Vagina (tissue), 2 donors: Measurements from ENCODE around the gene AK1. TPM values are rescaled to one million over a fixed set of nuclear protein-coding genes. Genes with fewer than 3 reads are reported as not detected.

Experiments
- DNase-seq, 2 donors: peaks; one replicate each; pipeline ENCODE4 v3.0.0-alpha.2; 2017; ENCODE audit errors: extremely low spot score in 2 of 2
- H3K27ac ChIP-seq: fragments of 200-600 bp; sonication (generic); one replicate; pipeline ENCODE4 v1.5.1; 2019
- H3K27me3 ChIP-seq: fragments of 200-600 bp; sonication (generic); one replicate; pipeline ENCODE4 v1.5.1; 2019
- H3K36me3 ChIP-seq, 2 donors: fragments of 200-600 bp; sonication (generic); one replicate each; pipeline ENCODE4 v1.5.1; 2017 to 2019
- H3K4me1 ChIP-seq: fragments of 200-600 bp; sonication (generic); one replicate; pipeline ENCODE4 v1.5.1; 2019
- H3K4me3 ChIP-seq, 2 donors: fragments of 200-600 bp; sonication (generic); 1 replicate in 1 of 2; 2 replicates in 1 of 2; pipeline ENCODE4 v1.5.1; 2016 to 2019
- H3K9me3 ChIP-seq: fragments of 200-600 bp; sonication (generic); one replicate; pipeline ENCODE4 v1.5.1; 2019
- CTCF ChIP-seq, 3 experiments: fragments of 450-650 bp in 2 of 3; fragments of 200-600 bp in 1 of 3; sonication (generic) in 1 of 3; IDR thresholded peaks; one replicate each; pipeline ENCODE4 v1.5.1; 2017 to 2019; ENCODE audit warnings: antibody characterized with exemption in 3 of 3, mild to moderate bottlenecking in 2 of 3, moderate library complexity in 2 of 3
- POLR2A ChIP-seq, 2 donors: fragments of 450-650 bp; IDR thresholded peaks; one replicate each; pipeline ENCODE4 v1.6.1; 2017; ENCODE audit warnings: antibody characterized with exemption in 2 of 2, mild to moderate bottlenecking in 2 of 2, moderate library complexity in 2 of 2
- POLR2AphosphoS5 ChIP-seq, 2 donors: sonication (generic); formaldehyde crosslinking; IDR thresholded peaks; one replicate each; pipeline ENCODE4 v1.9.0; 2017; ENCODE audit warnings: antibody characterized with exemption in 2 of 2, mild to moderate bottlenecking in 2 of 2, low read depth in 1 of 2; ENCODE audit not compliant: insufficient read depth in 1 of 2
- intact Hi-C: fragments of 100-400 bp; cut with DNase I; formaldehyde crosslinking; loops from one replicate; pipeline ENCODE4 v1.15.1; 2023
- total RNA-seq: library from RNA; depleted of rRNA; stranded (reverse); fragments of >200 nt; gene quantifications from one replicate; pipeline ENCODE4 v1.2.3, GENCODE V29; 2016

The AK1 gene
- total RNA-seq, 1 donor from 2014 or later: 33.4 TPM

DNA sequence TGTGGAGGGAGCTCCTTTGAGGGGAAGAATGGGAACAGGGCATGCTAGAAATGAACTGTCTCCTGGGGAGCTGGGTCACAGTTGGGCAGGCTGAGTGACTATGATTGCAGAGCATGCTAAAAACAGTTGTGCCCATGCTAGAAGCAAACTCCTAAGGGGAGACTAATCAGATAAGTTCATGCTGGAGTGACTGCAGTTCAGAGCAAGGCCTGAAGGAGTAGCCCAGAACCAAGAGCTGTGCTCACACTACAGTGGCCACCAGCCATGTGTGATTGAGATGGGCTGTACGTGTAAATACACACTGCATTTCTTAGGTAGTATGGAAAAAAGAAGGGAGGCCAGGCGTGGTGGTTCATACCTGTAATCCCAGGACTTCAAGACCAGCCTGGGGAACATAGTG is 10.3 kb upstream of the AK1 start:
- DNase-seq: no peak
- H3K4me1 ChIP-seq: no peaks in the 10 kb centered on the region
- no peaks in the 10 kb centered on the region for H3K27me3 ChIP-seq
- peaks cover 5 to 69% of the 10 kb centered on the region in 2 donors for H3K36me3 ChIP-seq
- H3K9me3 ChIP-seq: no peaks in the 10 kb centered on the region
- intact Hi-C loops: no loop called here
- no peak overlapping the region for H3K4me3 ChIP-seq
- TF ChIP-seq POLR2A (IDR thresholded peaks at IDR 0.05): no peak
- TF ChIP-seq POLR2AphosphoS5 (IDR thresholded peaks at IDR 0.05; ENCODE audit: insufficient read depth in 1 of 2, low read depth in 1 of 2): no peak
- TF ChIP-seq CTCF (IDR thresholded peaks at IDR 0.05): no peak
- no peak overlapping the region for H3K27ac ChIP-seq

GRCh38 chr9:127886401-127886972 is 9.0 kb upstream of the AK1 start:
- DNase-seq: no peak
- Histone ChIP-seq H3K4me1 (no peaks in the 10 kb centered on the region), H3K36me3 (peaks cover 0 to 61% of the 10 kb centered on the region in 2 donors), H3K27ac (no peak overlapping the region), H3K27me3 (no peaks in the 10 kb centered on the region), H3K4me3 (no peak overlapping the region), H3K9me3 (no peaks in the 10 kb centered on the region)
- TF ChIP-seq POLR2A (IDR thresholded peaks at IDR 0.05) (no peak), CTCF (IDR thresholded peaks at IDR 0.05) (no peak), POLR2AphosphoS5 (IDR thresholded peaks at IDR 0.05; ENCODE audit: insufficient read depth in 1 of 2, low read depth in 1 of 2) (no peak)
- intact Hi-C loops: no loop called here

- H3K27ac ChIP-seq: no peak overlapping the region
- H3K27me3 ChIP-seq: no peaks in the 10 kb centered on the region
- no peak for TF ChIP-seq POLR2A (IDR thresholded peaks at IDR 0.05)
- no peak for TF ChIP-seq POLR2AphosphoS5 (IDR thresholded peaks at IDR 0.05; ENCODE audit: insufficient read depth in 1 of 2, low read depth in 1 of 2)
- no peak for TF ChIP-seq CTCF (IDR thresholded peaks at IDR 0.05)
- H3K4me1 ChIP-seq: no peaks in the 10 kb centered on the region
- H3K9me3 ChIP-seq: no peaks in the 10 kb centered on the region
- intact Hi-C loops: no loop called here
- H3K4me3 ChIP-seq: no peak overlapping the region
- H3K36me3 ChIP-seq: peaks cover 0 to 55% of the 10 kb centered on the region in 2 donors
- DNase-seq: no peak
These were observed 8.2 kb upstream of the AK1 start for GRCh38 chr9:127885508-127886281.

GRCh38 chr9:127884976-127885490 is 7.6 kb upstream of the AK1 start:
- TF ChIP-seq CTCF (IDR thresholded peaks at IDR 0.05) (no peak), POLR2A (IDR thresholded peaks at IDR 0.05) (no peak), POLR2AphosphoS5 (IDR thresholded peaks at IDR 0.05; ENCODE audit: insufficient read depth in 1 of 2, low read depth in 1 of 2) (no peak)
- H3K27me3 ChIP-seq: no peaks in the 10 kb centered on the region
- H3K4me3 ChIP-seq: no peak overlapping the region
- H3K36me3 ChIP-seq: peaks cover 0 to 49% of the 10 kb centered on the region in 2 donors
- H3K9me3 ChIP-seq: no peaks in the 10 kb centered on the region
- H3K4me1 ChIP-seq: no peaks in the 10 kb centered on the region
- intact Hi-C loops: no loop called here
- no peak overlapping the region for H3K27ac ChIP-seq
- DNase-seq: no peak

DNA sequence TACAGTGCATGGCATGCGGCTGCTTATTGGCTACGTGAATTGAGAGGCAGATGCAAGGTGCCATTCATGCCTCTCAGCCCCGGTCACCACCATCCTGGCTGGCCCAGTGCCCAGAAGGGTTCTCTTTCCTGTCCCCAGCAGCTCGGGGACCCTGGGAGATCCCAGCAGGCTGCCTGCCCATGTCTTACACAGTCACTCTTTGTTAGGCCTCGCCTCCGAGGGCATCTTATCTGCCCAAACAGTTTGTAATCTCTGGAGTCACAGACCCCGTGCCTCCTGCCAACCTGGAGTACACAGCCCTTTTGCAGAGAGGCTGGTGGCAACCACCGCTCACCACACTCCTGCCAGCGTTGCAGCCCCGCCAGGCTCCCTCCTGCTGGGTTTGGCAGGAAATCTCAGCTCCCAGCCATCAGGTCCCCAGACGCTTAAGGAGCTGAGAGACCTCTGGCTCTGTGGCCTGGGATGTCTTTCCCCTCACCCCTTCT is 7.0 kb upstream of the AK1 start:
- intact Hi-C loops: no loop called here
- no peak for TF ChIP-seq CTCF (IDR thresholded peaks at IDR 0.05)
- no peak for TF ChIP-seq POLR2AphosphoS5 (IDR thresholded peaks at IDR 0.05; ENCODE audit: insufficient read depth in 1 of 2, low read depth in 1 of 2)
- no peak for TF ChIP-seq POLR2A (IDR thresholded peaks at IDR 0.05)
- Histone ChIP-seq H3K4me3 (no peak overlapping the region), H3K4me1 (no peaks in the 10 kb centered on the region), H3K36me3 (peaks cover 0 to 43% of the 10 kb centered on the region in 2 donors), H3K27ac (no peak overlapping the region), H3K27me3 (no peaks in the 10 kb centered on the region), H3K9me3 (no peaks in the 10 kb centered on the region)
- DNase-seq: no peak
